Measurements from ENCODE around the gene EIF1B. TPM values are rescaled to one million over a fixed set of nuclear protein-coding genes. Genes with fewer than 3 reads are reported as not detected.

Gene EIF1B
- total RNA-seq, 1 experiment from 2014 or later = 25.0 TPM

DNA sequence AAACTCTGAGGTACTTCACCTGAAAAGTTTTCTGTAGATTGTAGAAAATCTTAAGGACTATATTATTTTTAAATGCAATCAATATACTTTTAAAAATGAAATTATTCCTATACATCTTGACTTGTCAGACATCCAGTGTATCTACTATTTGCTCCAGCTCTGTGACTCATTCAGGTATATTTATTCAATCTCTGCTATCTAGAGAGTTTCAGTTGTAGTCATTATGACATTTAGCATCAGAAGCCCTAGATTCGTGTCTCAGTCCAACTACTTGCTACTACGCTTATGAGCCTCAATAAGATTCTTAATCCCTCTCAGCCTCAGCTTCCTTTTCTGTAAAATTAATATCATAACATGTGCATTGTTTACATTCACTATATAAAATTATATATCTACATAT lies 22.3 kb upstream of the EIF1B start:
- Histone ChIP-seq H3K27me3 (ENCODE audit: control insufficient read depth, insufficient read depth, low read length) (no peaks in the 10 kb centered on the region), H3K27ac (ENCODE audit: low read length) (no peak overlapping the region), H3K9me3 (ENCODE audit: control insufficient read depth, insufficient read depth, low read depth, low read length) (no peaks in the 10 kb centered on the region), H3K4me3 (ENCODE audit: low read depth in 2 of 2, low read length in 2 of 2) (no peak overlapping the region), H3K4me1 (ENCODE audit: control insufficient read depth, insufficient read depth, low read length) (no peaks in the 10 kb centered on the region), H3K36me3 (ENCODE audit: control insufficient read depth, insufficient read depth, low read length) (no peaks in the 10 kb centered on the region)
- in situ Hi-C loops (cut with HindIII; ENCODE audit: low pct_unique_long_range_greater_than_20kb, low sequenced_read_pairs) = no loop called here
- ATAC-seq = no peak
- POLR2A ChIA-PET = no interaction called here
- no TSS peak for BruUV-seq (replicated peaks)
- CTCF ChIA-PET = no interaction called here
- DNase-seq (ENCODE audit: low read depth, low spot score) = no peak
- no peak for TF ChIP-seq POLR2AphosphoS5 (IDR thresholded peaks at IDR 0.05; ENCODE audit: low read depth, low read length)
- TF ChIP-seq, protein P1, sequence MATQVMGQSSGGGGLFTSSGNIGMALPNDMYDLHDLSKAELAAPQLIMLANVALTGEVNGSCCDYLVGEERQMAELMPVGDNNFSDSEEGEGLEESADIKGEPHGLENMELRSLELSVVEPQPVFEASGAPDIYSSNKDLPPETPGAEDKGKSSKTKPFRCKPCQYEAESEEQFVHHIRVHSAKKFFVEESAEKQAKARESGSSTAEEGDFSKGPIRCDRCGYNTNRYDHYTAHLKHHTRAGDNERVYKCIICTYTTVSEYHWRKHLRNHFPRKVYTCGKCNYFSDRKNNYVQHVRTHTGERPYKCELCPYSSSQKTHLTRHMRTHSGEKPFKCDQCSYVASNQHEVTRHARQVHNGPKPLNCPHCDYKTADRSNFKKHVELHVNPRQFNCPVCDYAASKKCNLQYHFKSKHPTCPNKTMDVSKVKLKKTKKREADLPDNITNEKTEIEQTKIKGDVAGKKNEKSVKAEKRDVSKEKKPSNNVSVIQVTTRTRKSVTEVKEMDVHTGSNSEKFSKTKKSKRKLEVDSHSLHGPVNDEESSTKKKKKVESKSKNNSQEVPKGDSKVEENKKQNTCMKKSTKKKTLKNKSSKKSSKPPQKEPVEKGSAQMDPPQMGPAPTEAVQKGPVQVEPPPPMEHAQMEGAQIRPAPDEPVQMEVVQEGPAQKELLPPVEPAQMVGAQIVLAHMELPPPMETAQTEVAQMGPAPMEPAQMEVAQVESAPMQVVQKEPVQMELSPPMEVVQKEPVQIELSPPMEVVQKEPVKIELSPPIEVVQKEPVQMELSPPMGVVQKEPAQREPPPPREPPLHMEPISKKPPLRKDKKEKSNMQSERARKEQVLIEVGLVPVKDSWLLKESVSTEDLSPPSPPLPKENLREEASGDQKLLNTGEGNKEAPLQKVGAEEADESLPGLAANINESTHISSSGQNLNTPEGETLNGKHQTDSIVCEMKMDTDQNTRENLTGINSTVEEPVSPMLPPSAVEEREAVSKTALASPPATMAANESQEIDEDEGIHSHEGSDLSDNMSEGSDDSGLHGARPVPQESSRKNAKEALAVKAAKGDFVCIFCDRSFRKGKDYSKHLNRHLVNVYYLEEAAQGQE (IDR thresholded peaks at IDR 0.05; ENCODE audit: insufficient read depth in 1 of 2, low read depth in 2 of 2, low read length in 1 of 2) = no peak
- TF ChIP-seq, protein P2, sequence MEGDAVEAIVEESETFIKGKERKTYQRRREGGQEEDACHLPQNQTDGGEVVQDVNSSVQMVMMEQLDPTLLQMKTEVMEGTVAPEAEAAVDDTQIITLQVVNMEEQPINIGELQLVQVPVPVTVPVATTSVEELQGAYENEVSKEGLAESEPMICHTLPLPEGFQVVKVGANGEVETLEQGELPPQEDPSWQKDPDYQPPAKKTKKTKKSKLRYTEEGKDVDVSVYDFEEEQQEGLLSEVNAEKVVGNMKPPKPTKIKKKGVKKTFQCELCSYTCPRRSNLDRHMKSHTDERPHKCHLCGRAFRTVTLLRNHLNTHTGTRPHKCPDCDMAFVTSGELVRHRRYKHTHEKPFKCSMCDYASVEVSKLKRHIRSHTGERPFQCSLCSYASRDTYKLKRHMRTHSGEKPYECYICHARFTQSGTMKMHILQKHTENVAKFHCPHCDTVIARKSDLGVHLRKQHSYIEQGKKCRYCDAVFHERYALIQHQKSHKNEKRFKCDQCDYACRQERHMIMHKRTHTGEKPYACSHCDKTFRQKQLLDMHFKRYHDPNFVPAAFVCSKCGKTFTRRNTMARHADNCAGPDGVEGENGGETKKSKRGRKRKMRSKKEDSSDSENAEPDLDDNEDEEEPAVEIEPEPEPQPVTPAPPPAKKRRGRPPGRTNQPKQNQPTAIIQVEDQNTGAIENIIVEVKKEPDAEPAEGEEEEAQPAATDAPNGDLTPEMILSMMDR (IDR thresholded peaks at IDR 0.05) = no peak
- TF ChIP-seq TCF7L2 (IDR thresholded peaks at IDR 0.05; ENCODE audit: low read depth, low read length) = no peak
- no peak for TF ChIP-seq SIN3A (IDR thresholded peaks at IDR 0.05; ENCODE audit: borderline replicate concordance, insufficient read depth, low read depth, low read length)
- intact Hi-C loops (cut with micrococcal nuclease; ENCODE audit: unreplicated experiment) = no loop called here

DNA sequence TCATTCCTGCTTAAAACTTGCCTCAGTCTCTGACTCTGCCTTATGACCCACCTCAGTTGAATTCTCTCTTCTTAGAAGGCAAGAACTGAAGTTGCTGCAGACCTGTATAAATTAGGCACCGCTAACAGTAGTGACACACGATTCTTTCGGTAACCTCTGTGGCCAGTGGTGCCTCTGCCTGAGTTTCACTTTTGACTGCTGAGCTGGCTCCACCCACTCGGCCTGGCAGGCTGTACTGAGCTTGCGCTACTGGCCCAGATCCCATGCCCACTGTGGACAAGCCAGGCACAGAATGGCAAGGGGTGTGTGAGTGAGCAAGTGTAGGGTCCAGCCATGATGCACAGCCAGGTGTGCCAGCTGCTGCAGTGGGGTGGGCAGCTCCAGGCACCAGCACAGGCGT lies 19.1 kb upstream of the EIF1B start:
- intact Hi-C loops (cut with micrococcal nuclease; ENCODE audit: unreplicated experiment) (no loop called here), in situ Hi-C loops (cut with HindIII; ENCODE audit: low pct_unique_long_range_greater_than_20kb, low sequenced_read_pairs) (no loop called here)
- CTCF ChIA-PET = no interaction called here
- Histone ChIP-seq H3K27ac (ENCODE audit: low read length) (no peak overlapping the region), H3K36me3 (ENCODE audit: control insufficient read depth, insufficient read depth, low read length) (no peaks in the 10 kb centered on the region), H3K4me1 (ENCODE audit: control insufficient read depth, insufficient read depth, low read length) (no peaks in the 10 kb centered on the region), H3K4me3 (ENCODE audit: low read depth in 2 of 2, low read length in 2 of 2) (no peak overlapping the region), H3K9me3 (ENCODE audit: control insufficient read depth, insufficient read depth, low read depth, low read length) (no peaks in the 10 kb centered on the region), H3K27me3 (ENCODE audit: control insufficient read depth, insufficient read depth, low read length) (no peaks in the 10 kb centered on the region)
- BruUV-seq (replicated peaks) = no TSS peak
- TF ChIP-seq, protein P2 (IDR thresholded peaks at IDR 0.05) = no peak
- DNase-seq (ENCODE audit: low read depth, low spot score) = no peak
- no peak for ATAC-seq
- POLR2A ChIA-PET = interaction anchor here (0.6 kb wide), 1 partner anchor 25 kb away, joined by 9 read pairs; no protein-coding TSS in a partner anchor

DNA sequence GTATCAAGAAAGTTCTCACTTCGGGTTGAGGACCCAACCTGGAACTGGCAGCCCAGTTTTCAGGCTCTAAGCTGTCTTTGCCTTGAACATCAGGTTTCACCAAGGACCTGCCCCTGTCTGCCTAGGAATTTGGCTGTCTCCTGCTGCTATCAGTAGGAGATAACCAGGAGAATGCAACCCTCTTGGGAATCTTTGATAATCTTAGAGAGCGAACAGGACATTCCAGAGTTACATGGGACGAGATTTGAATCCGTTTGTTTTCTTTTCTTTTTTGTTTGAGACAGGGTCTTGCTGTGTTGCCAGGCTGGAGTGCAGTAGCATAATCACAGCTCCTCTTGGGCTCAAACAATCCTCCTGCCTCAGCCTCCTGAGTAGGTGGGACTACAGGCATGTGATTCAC lies 18.0 kb upstream of the EIF1B start:
- no peak for ATAC-seq
- POLR2A ChIA-PET = no interaction called here
- TF ChIP-seq TCF7L2 (IDR thresholded peaks at IDR 0.05; ENCODE audit: low read depth, low read length) = no peak
- no peaks in the 10 kb centered on the region for H3K27me3 ChIP-seq (ENCODE audit: control insufficient read depth, insufficient read depth, low read length)
- no peak overlapping the region for H3K27ac ChIP-seq (ENCODE audit: low read length)
- no TSS peak for BruUV-seq (replicated peaks)
- intact Hi-C loops (cut with micrococcal nuclease; ENCODE audit: unreplicated experiment) (no loop called here), in situ Hi-C loops (cut with HindIII; ENCODE audit: low pct_unique_long_range_greater_than_20kb, low sequenced_read_pairs) (no loop called here)
- no peaks in the 10 kb centered on the region for H3K36me3 ChIP-seq (ENCODE audit: control insufficient read depth, insufficient read depth, low read length)
- no peak for DNase-seq (ENCODE audit: low read depth, low spot score)
- H3K9me3 ChIP-seq (ENCODE audit: control insufficient read depth, insufficient read depth, low read depth, low read length) = no peaks in the 10 kb centered on the region
- CTCF ChIA-PET = no interaction called here
- H3K4me3 ChIP-seq (ENCODE audit: low read depth in 2 of 2, low read length in 2 of 2) = no peak overlapping the region
- no peaks in the 10 kb centered on the region for H3K4me1 ChIP-seq (ENCODE audit: control insufficient read depth, insufficient read depth, low read length)
